ENCODE results near the gene AGAP1. TPM values are rescaled to one million over a fixed set of nuclear protein-coding genes. Genes with fewer than 3 reads are reported as not detected.

The AGAP1 gene
- total RNA-seq, 1 donor from 2014 or later: 36.2 TPM

DNA sequence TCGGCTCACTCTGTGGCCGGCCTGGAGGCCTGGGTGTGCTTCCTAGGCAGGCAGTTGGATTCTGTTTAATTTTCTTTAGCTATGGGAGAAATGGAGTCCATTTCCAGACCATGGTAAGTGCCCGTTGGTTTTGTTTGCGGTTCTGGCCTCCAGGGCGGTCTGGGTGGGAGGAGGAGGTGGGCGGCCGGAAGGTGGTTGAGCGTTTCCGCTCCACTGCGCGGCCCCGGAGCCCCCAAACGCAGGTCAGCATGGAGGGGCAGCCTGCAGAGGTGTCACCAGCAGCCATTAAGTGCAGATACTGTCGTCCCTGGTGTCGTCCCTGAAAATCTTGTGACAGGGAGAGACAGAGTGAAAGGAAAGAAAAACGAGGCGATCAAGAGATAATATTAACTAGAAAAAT is 370.5 kb downstream of the AGAP1 start:
- TF ChIP-seq, protein P1, sequence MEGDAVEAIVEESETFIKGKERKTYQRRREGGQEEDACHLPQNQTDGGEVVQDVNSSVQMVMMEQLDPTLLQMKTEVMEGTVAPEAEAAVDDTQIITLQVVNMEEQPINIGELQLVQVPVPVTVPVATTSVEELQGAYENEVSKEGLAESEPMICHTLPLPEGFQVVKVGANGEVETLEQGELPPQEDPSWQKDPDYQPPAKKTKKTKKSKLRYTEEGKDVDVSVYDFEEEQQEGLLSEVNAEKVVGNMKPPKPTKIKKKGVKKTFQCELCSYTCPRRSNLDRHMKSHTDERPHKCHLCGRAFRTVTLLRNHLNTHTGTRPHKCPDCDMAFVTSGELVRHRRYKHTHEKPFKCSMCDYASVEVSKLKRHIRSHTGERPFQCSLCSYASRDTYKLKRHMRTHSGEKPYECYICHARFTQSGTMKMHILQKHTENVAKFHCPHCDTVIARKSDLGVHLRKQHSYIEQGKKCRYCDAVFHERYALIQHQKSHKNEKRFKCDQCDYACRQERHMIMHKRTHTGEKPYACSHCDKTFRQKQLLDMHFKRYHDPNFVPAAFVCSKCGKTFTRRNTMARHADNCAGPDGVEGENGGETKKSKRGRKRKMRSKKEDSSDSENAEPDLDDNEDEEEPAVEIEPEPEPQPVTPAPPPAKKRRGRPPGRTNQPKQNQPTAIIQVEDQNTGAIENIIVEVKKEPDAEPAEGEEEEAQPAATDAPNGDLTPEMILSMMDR (IDR thresholded peaks at IDR 0.05): no peak
- intact Hi-C loops (cut with DNase I): no loop called here
- no peak overlapping the region for H3K27ac ChIP-seq
- no peaks in the 10 kb centered on the region for H3K9me3 ChIP-seq
- no peaks in the 10 kb centered on the region for H3K36me3 ChIP-seq
- no peaks in the 10 kb centered on the region for H3K27me3 ChIP-seq (ENCODE audit: low read depth)
- H3K4me1 ChIP-seq: no peaks in the 10 kb centered on the region
- DNase-seq: no peak
- H3K4me3 ChIP-seq: no peak overlapping the region
- no peak for ATAC-seq

DNA sequence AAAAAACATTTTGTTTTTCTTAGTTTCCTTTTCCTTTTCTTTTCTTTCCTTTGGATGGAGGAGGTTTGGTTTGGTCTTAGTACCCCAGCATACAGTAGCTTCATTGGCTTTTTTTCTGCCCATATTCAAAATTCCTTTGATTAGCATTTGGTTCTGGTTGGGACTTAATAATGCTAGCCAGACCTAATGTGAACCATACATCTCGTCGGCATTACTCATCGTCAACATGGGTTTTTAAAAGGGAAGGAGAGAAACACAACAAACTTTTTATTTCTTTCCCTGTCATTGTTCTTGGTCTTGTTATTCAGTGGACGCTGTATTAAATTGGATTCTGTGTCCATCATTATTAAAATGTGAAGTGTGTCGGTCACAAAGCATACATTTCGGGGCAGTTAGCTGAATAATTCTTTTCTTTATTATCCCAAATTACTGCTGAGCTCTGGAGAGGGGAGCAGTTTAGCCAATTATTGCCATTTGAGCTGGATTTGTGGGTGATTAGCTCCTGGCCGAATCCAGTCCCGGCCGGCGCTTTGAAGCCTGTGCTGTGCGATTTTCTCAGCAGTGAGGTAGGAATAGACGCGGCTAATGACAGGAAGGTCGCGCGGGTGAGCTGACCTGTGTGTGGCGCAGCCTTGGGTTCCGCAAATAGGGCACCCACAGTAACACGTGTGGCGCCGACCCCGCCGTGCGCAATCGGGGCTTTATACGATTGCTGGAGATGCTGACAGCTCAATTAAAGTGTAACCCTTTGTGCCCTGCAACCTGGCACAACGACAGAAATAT is 371.1 kb downstream of the AGAP1 start:
- intact Hi-C loops (cut with DNase I): no loop called here

DNA sequence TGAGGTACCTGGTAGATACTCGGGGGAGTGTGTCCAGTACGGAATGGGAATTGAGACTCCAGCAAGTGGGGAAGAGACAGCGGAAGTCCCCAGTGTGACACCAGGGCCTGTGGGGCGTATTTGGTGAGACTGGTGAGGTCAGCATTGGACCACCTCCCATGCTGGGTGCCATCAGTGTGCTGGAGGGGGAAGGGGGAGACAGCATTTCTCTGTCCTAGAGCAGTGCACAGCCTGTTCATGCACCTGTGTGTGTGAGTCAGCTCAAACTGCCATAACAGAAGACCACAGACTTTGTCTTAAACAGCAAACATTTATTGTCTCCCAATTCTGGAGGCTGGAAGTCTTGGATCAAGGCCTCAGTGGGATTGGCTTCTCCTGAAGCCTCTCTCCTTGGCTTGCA is 372.5 kb downstream of the AGAP1 start:
- peaks cover 13% of the 10 kb centered on the region for H3K9me3 ChIP-seq
- intact Hi-C loops (cut with DNase I): no loop called here
- TF ChIP-seq, protein P1 (IDR thresholded peaks at IDR 0.05): no peak
- no peaks in the 10 kb centered on the region for H3K27me3 ChIP-seq (ENCODE audit: low read depth)
- ATAC-seq (no peak), DNase-seq (no peak)
- no peak overlapping the region for H3K4me3 ChIP-seq
- H3K27ac ChIP-seq: no peak overlapping the region
- H3K36me3 ChIP-seq: no peaks in the 10 kb centered on the region
- no peaks in the 10 kb centered on the region for H3K4me1 ChIP-seq

More for the DNA sequence above, 371.1 kb downstream of the AGAP1 start:
- Histone ChIP-seq H3K27me3 (ENCODE audit: low read depth) (no peaks in the 10 kb centered on the region), H3K4me3 (no peak overlapping the region), H3K4me1 (no peaks in the 10 kb centered on the region), H3K27ac (no peak overlapping the region), H3K36me3 (no peaks in the 10 kb centered on the region), H3K9me3 (peaks cover 2% of the 10 kb centered on the region)
- DNase-seq (no peak), ATAC-seq (no peak)
- TF ChIP-seq, protein P1 (IDR thresholded peaks at IDR 0.05): no peak

DNA sequence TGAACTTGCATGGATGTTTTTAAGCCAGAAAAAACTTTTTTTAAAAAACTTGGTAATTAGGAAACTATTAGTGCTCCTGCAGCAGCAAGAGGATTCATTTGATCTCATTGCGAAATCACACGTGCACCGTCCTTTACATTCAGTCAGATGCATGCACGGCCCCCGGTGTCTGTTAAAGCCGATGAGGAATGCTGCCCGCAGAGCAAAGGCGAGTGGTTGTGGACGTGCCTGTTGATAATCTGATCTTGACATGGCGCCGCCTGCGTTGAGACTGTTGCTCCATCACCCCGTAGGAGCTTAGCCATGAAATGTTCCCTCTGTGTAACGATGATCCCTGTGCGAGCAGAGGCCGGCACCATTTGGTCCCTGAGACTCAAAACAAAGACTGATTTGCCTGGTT is 374.4 kb downstream of the AGAP1 start:
- H3K36me3 ChIP-seq: no peaks in the 10 kb centered on the region
- no peaks in the 10 kb centered on the region for H3K27me3 ChIP-seq (ENCODE audit: low read depth)
- DNase-seq (no peak), ATAC-seq (no peak)
- peaks cover 13% of the 10 kb centered on the region for H3K9me3 ChIP-seq
- TF ChIP-seq, protein P1 (IDR thresholded peaks at IDR 0.05): no peak
- H3K4me1 ChIP-seq: no peaks in the 10 kb centered on the region
- H3K4me3 ChIP-seq: no peak overlapping the region
- H3K27ac ChIP-seq: no peak overlapping the region
- intact Hi-C loops (cut with DNase I): no loop called here

DNA sequence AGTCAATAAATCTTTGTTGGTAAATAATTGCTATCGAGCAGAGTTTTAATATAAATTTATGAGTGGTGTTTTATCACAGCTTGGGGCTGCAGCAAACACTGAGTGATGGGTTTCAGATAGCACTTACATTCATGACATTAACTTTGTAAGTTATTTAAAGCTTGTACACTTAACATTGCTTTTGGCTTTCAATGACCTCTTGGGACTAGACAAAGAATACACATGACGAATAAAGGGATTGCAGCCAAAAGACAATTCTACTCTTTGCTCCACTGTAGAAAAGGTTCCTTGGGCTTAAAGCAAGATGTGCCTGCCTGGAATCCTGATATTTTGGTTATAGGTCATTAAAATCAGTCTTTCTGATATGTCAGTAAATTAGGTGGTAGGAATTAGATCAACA is 374.8 kb downstream of the AGAP1 start:
- DNase-seq (no peak), ATAC-seq (no peak)
- no peaks in the 10 kb centered on the region for H3K27me3 ChIP-seq (ENCODE audit: low read depth)
- H3K27ac ChIP-seq: no peak overlapping the region
- H3K9me3 ChIP-seq: peaks cover 13% of the 10 kb centered on the region
- TF ChIP-seq, protein P1 (IDR thresholded peaks at IDR 0.05): no peak
- no peaks in the 10 kb centered on the region for H3K4me1 ChIP-seq
- H3K4me3 ChIP-seq: no peak overlapping the region
- intact Hi-C loops (cut with DNase I): no loop called here
- H3K36me3 ChIP-seq: no peaks in the 10 kb centered on the region

Measured in lower lobe of right lung (tissue), 2 donors.